Tongue (tissue), 2 donors: ENCODE measurements around the gene SLC37A2. TPM values are rescaled to one million over a fixed set of nuclear protein-coding genes. Genes with fewer than 3 reads are reported as not detected.

ENCODE experiments used
- DNase-seq: peaks from one replicate; pipeline ENCODE4 v3.0.0-alpha.2; 2015
- total RNA-seq: library from RNA; depleted of rRNA; stranded (reverse); fragments of >200 nt; gene quantifications from one replicate; pipeline ENCODE4 v1.2.3, GENCODE V29; 2014

Gene SLC37A2
- total RNA-seq, 1 donor from 2014 or later: 3.9 TPM

DNA sequence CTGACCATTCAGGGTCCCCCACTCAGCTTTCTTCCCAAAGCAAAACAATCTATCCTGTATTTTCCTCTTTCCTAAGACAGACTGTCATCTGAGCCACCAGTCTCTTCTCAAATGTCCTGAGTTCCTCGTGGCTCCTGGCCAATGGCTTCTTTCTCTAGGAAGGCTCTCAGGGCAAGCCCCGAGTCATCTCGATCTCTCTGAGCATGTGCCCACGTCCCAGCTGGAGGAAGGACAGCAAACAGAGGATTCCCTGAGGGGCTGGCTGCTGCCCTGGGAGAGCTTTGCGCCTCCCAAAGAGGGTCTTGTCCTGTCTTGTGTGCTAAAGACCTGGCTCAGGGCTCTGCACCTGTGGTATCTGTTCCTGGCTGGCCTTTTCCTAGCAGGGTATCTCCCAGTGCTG lies 8.3 kb downstream of the SLC37A2 start:
- peak; percentile 33 for DNase-seq

DNA sequence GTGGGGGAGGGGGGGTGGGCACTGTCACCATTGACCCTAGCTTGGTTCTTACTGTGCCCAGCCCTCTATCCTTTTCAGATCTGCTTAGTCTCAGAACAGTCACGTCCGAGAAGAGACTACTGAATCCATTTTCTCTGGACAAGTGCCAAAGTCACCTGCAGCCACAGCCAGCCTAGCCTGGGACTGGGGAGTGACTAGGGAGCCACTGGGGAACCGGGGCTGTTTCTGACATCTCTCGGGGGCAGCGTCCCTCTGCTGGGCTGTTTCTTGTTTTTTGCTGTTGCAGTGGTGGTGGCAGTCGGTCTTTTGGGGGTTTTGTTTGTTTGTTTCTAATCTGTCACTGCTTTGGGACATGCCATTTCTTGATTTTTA lies 8.7 kb downstream of the SLC37A2 start:
- no peak for DNase-seq

DNA sequence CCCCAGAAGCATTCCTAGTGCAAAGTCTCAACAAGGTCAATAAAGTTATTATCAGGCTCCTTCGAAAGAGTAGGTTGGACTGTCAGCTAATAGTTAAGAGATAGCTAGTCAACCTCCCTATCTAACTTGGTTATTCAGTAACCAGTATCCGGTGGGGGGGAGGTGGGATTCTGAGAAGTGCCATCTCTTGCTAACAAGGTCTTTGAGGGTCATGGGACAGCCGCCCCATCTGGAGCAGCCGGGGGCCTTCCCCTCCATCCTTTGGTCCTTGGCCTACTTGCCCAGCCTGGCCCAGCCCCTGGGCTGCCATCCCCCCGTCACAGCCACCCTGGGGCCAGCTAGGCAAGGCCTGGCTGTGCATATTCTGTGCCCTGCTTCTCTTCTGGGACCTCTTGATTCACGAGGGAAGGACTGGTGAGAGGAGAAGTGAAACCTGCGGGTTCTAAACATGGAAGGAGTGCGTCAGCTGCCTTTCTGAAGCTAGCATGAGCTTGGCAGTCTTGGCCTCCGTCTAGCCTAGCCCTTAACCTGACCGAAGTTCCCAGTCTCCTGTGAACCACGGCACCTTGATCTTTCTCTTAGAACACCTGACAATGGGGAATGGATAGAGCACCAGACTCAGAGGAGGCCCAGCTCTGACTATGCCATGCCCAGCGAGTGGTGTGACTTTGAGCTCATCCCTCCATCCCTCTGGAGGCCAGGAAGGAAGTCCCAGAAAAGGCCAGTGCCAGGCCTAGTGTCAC lies 9.3 kb downstream of the SLC37A2 start:
- DNase-seq: no peak

DNA sequence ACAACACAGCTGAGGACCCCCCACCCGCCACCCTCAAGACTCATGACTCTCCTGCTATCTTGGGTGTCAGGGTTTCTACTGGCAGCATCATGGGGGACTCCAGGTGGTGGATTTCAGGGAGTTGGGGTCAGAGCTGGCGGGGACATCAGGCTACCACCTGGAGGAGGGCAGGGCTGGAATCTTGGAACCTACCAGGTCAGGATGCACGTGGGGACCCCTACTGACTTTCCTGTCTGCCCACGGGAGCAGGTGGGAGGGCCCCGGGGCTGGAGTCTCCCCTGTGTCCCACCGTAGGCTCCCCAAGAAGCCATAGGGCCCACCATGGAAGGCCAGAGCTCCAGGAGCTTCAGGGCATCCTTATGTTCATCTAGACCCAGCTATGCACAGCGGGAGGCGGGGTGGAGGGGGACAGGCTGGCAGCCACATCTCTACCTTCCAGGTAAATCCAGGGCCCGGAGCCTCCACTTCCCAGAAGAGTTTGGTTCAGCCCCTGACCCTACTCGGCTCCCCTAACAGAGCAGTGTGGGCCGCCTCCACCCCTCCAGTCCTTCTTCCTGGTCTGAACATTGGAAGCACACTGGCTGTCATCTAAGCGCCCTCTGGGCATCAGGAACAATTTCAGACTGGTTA lies 10.0 kb downstream of the SLC37A2 start:
- DNase-seq: no peak

DNA sequence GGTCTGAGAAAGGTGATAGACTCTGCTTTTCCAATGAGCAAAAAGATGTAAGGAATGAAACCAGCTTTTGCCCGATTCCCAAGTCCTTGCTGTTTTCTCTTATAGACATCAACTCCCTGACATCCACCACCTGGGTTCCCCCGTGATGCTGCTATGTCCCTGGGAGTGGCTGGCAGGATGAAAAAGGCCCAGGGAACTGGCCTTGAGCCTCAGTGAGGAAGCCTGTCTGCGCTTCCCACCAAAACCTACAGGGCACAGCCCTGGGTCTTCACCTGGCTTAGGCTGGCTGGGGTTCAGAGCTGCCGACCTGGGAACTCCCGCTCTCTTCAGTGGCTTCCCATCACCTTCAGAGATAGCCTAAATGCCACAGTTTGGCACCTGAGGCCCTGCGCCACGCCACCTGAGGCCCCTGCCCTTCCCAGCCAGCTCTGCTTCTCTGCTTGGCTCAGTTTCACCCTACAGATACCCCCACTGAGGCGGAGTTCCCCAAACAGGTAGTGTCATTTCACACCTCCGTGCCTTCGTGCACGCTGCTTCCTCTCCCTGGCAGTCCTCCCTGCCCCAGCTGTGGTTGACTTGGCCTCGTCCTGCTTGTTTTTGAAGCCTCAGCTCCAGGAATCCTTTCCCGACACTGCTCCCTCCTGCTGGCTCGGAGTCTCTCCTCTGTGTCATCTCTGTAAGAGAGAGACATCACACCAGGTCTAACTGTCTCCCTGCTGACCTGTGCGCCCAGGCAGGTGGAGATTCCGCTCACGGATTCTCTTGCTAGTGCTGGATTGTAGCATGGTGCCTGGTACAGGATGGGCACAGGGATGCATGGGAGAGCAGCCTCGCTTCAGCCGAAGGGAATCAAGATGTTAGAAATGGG lies 10.7 kb downstream of the SLC37A2 start:
- DNase-seq: no peak

DNA sequence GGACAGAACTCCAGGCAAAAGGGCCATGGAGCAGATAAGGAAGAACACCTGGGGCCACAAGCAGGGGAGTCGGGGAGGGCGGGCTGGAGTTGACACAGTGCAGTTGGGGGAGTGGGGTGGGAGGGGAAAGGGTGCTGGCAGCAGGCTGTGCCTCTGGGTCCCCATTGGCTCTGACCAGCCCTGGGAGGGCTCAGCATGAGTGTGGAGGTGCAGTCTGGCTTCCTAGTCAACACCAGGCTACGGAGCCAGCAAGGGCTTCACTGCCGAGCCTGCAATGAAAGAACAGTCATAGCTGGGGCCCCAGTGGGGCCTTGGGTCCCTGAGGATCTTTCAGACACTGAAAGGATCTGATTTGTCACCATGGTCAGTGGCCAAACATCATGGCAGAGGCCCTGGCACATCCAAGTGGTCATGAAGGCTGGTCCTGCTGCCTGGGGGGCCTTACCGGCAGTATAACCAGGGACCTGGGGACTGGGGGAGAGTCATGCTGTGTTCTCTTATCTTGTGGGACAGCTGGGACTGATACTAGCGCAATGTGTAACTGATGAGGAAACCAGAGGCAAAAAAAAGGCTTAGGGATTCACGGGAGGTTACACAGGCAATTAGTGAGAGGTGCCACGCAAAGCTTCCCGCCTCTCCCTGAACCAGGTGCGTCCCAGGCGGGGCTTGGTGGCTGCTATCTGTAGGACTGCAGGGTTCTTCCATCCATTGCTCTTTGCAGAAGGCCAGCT lies 11.6 kb downstream of the SLC37A2 start:
- no peak for DNase-seq

DNA sequence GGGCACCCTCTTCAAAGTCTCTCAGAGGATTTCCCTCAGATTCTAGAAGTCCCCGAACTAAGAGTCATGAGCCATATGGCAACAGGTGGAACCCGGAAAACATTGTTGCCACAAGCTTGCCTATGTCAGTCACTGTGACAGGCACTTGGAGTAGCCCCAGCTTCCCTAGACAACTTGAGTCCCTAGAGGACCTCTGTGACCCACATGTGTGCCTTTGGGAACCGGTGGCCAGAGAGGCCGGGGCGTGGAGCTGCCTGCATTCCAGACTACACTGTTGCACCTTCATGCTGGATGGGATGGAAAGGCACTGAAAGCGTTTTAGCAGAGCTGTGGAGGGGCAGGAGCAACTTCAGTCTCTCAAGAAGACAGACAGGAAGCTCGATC lies 12.1 kb downstream of the SLC37A2 start:
- DNase-seq: no peak

DNA sequence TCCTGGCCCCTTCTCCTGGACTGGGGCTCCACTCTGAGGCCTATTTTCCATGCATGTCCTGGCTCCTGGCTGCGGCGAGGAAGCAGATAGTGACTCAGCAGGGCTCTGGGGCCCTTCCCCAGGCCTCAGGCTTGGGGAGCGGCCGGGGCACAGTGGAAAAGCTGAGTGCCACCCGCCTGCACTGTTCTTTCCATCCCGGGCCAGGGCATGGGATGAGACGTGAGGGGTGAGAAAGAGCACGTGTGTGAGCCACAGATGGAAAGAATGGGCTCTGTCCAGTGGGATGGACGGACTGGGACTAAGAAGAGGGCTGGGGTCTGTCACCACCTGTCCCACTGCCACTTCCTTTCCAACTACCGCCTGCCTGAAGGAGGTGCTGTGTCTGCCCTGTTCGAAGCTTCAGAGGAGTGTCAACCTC lies 12.8 kb downstream of the SLC37A2 start:
- no peak for DNase-seq

DNA sequence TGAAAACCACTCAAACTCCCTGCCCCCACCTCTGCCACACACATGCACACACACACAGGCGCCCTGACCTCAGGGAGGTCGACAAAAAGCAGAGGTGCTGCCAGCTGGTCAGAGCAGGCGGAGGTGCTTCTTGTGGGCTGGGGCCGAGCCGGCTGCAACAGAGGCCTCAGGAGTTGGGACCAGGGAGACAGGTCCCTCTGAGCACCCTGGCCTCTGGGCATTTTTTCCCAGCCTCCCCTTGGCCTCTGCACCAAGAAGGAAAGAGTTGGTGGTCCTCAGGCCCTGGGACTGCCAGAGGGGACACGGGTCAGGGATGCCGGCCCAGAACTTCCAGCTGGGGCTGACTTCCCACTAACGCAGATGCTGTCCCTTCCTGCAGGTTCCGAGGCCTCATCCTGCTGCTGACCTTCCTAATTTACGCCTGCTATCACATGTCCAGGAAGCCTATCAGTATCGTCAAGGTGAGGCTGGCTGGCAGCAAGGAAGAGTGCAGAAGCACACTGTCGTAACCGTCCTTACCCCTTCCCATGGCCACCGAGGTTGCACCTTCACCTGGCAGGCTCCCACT lies 13.4 kb downstream of the SLC37A2 start:
- no peak for DNase-seq

DNA sequence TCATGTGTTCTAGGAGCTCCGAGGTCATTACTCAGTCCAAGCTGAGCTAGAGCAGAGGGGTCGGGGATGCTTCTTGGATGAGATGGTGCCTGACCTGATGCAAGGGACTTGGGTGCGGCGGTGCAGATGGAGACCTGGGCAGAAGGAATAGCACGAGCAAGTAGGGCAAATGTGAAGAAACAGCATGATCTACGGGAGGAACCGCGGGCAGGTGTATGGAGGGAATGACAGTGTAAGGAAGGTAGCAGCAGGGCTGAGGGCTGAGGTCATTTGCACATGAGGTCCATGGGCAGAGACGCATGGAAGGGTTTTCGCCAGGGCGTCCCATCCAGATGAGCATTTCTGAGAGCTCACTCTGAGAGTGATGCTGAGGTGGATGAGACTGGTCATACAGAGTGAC lies 14.9 kb downstream of the SLC37A2 start:
- DNase-seq: no peak

DNA sequence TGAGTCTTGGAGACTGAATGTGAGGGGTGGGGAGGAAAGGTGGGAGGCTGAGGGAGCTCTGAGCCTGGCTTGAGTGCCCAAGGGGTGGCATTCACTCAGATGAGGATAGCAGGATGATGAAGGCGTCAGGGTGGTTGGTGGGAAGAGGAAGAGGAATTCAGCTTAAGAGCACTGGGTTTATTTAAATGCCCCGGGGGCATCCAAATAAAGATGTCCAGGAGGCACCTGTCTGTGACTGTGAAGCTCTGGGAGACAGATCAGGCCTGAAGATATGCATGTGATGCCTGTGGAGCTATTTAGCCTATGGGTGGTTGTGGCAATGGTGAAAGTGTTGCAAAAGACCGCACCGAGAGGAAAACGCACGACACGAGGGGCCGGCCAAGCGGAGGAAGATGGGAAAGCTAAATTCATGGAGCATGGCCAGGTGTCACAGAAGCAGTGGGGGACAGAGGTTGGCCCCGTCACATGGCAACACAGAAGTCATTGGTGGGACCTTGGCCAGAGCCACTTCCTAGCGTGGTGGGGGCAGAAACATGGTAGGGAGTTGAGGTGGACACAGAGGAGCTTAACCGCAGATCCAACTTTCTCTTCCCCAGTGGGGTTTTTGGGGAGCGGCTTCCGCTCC lies 15.5 kb downstream of the SLC37A2 start:
- DNase-seq: no peak

DNA sequence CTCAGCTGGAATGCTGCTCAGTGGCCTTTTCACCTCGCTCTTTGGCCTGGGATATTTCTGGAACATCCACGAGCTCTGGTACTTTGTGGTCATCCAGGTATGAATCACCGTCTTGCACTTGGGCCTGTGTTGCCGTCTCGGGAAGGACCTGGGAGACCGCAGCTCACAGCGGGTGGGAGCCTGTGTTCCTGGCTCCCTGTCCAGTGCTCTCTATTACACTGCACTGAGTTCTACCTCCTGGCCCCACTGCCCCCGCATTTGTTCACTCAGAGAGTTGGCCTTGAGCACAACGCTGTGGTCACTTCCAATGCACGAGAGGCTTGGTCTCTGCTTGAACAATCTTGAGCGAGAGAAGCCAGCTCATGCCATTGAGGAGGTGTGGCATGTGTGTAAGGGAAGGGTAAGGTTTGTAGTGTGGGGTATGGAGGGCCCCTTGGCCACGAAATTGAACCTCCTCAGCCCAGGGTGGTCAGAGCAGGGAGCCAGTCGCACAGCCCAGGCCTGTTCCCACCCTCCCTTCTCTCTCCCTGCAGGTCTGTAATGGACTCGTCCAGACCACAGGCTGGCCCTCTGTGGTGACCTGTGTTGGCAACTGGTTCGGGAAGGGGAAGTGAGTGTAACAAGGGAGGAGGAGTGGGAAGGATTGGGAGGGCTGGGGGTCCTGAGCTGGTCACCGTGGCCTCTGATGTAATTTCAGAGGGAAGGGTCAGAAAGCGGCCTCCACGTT lies 16.2 kb downstream of the SLC37A2 start:
- no peak for DNase-seq

DNA sequence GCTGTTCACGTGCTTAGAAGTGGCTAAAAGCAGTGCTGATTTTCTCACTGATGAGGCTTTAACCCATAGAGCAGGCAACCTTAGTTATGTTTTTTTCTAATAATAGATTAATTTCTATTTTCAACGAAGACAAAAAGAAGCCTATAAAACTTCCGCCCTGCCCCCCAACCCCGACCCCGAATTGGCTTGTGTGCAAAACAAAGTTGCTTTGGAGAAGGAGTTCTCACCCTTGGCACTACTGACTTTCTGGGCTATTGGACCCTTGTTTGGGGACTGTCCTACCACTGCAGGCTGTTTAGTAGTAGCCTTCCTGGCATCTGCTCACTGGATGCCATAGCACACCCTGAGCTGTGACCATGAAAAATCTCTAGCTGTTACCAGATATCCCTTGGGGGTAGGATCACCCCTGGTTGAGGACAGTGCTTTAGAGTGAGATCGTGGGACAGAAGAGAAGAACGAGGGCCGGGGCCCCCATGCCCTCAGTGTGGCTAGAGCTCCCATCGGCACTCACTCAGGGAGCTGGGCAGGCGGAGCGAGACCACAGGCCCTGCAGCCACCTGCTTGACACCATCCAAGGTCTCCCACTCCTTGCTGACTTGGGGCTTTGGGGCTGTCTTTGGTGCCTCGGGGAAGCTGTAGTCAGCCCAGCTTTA lies 16.9 kb downstream of the SLC37A2 start:
- no peak for DNase-seq

DNA sequence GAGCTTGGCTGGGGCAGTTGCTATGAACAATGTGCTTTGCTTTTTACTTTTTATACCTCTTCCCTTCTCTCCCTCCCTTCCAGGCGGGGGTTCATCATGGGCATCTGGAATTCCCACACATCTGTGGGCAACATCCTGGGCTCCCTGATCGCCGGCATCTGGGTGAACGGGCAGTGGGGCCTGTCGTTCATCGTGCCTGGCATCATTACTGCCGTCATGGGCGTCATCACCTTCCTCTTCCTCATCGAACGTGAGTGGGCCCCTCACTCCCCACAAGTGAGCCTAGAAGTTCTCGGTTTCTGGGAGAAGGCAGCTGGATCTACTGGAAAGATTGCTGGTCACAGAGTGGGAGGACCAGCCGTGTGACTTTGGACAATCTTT lies 17.4 kb downstream of the SLC37A2 start:
- DNase-seq: no peak

DNA sequence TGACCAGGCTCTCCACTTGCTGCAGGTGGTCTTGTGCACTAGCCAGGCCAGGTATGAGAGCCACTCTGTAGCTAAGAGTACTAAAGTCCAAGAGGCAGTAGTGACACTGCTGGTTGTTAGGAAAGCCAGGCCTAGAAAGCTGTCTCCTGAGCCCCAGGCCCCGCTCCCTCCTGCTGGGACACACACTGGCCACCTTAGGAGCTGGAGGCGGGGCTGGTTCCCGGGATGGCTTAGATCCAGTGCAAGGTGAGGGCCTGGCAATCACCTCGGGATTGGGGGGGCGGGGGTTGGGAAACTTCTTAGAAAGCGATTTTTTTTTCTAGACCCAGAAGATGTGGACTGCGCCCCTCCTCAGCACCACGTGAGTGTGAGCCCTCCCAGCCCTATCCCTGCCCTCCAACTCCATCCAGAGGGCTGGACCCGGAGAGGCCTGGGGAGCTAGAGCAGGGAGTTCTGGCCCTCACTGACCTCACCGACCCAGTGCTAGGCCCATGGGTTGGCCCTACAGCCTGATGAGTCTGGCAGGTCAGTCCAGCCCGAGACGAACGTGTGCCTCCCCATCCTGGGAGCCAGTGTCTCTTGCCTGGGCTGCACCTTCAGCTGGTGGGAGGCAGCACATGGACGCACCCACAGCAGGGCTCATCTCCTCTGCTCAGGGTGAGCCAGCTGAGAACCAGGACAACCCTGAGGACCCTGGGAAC lies 18.1 kb downstream of the SLC37A2 start:
- no peak for DNase-seq

DNA sequence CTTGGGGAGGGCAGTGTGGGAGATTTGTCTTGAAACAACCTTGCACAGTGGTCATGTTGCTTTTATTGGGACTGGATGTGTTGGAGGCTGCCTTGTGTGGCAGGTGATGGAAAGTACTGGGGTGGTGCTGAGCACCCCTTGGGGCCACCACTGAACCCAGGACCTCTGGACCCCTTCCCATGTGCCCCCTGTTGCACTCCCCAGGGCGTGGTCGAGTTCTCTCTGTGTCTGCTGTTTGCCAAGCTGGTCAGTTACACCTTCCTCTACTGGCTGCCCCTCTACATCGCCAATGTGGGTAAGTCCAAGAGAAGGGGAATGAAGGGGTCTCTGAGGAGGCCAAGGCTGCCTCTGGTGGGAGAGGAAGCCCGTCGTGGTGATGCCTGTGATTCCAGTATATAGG lies 18.9 kb downstream of the SLC37A2 start:
- no peak for DNase-seq

DNA sequence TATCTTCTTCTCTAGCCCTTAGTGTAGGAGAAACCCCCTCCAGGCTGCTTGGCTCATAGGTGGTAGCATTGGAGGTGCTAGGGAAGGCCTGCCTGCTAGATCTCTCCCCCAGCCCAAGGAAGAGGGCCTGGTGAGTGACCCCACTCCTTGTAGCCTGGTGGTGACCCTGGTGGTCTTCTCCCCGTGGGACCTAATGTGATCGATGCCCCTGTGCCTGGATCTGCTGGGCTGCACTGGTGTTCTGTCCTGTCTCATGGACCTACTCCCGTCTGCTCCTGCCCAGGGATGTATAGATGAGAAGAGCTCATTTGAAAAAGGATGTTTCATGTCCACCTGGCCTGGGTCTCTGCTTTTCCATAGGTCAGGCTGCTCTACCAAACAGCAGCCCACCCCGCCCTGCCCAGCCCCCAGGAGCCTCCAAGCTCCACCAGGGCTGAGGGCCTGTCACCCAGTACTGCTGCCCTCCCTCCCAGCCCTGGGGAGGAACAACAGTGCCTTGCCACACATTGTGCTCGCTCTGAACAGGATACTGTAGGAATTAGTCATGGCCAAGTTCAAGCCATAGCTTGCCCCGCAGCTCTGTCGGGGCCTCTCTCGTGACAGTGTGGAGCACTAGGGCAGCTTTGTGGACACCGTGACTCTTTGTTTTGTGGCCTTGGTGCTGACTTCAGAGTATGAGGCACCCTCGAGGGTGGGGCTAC lies 19.7 kb downstream of the SLC37A2 start:
- DNase-seq: peak; percentile 10

DNA sequence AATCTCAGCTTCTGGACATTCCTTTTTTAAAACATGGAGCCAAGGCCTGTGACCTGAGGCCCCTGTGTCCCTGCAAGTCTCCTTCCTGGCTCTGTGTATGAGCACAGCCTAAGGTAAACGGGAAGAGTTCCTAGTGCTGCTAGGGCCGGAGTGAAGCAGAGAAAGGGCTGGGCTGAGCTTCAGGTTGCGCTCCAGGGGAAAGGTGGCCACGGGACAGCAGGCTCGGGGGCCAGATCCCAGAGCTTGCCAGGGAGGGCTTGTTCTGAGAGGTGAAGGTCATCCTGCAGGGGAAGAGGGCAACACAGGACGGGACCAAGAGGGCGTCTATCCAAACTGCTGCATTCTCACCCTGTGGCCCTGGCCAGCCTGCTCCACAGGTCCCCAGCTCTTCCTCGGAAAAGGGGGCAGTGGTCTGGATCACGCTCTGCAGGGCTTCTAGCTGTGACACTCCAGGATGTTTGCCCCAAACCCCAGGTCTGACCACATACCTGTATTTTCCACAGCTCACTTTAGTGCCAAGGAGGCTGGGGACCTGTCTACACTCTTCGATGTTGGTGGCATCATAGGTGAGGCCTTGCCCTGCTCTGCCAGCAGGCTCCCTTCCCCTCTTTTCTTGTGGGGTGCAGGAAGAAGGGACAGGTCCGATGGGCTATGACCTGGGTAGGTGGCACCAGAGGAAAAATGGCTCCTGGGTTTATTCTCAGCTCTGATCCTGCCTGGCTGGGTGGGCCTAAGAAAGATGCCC lies 20.4 kb downstream of the SLC37A2 start:
- no peak for DNase-seq

DNA sequence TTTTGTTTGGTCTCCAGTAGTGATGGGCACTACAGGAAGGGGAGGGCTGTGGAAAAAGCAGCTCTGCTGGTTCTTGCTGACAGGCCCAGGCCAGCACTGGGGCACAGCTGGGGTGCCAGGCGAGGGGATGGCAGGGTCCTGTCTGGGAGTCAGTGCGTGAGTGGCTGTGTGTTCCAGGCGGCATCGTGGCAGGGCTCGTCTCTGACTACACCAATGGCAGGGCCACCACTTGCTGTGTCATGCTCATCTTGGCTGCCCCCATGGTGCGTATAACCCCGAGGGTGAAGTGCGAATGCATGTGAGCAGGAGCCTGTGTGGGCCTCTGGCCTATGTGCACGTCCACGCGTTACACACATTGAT lies 20.9 kb downstream of the SLC37A2 start:
- DNase-seq: no peak
